AG09309 (cell line): ENCODE results near the gene KLHL18.
"Not testable (repeated sequence)": the region's sequence is repeated elsewhere in the genome, so short reads cannot be mapped to it uniquely, and the experiment has no call there.

Experiments
- DNase-seq: peaks from one replicate; pipeline ENCODE4 v3.0.0-alpha.2; 2010; ENCODE audit warnings: low read depth
- H3K4me3 ChIP-seq: 2 replicates; pipeline ENCODE4 v1.5.1; 2011; ENCODE audit warnings: mild to moderate bottlenecking, low read depth, low read length, moderate library complexity; ENCODE audit not compliant: control insufficient read depth
- CTCF ChIP-seq: IDR thresholded peaks from 2 replicates; pipeline ENCODE4 v1.5.1; 2011; ENCODE audit warnings: mild to moderate bottlenecking, low read depth, low read length, inconsistent platforms; ENCODE audit not compliant: insufficient read depth, control insufficient read depth; ENCODE audit errors: missing control alignments

Gene KLHL18

GRCh38 chr3:47356201-47356600 lies 73.5 kb downstream of the KLHL18 start:
- no peak for DNase-seq
- no peak overlapping the region for H3K4me3 ChIP-seq
- no peak for TF ChIP-seq CTCF

GRCh38 chr3:47359323-47359722 lies 76.6 kb downstream of the KLHL18 start:
- TF ChIP-seq CTCF: no peak
- H3K4me3 ChIP-seq: no peak overlapping the region
- no peak for DNase-seq

GRCh38 chr3:47360110-47360517 lies 77.4 kb downstream of the KLHL18 start:
- not testable (repeated sequence) for DNase-seq, H3K4me3 ChIP-seq

GRCh38 chr3:47362701-47363100 lies 80.0 kb downstream of the KLHL18 start:
- H3K4me3 ChIP-seq: no peak overlapping the region
- no peak for TF ChIP-seq CTCF
- no peak for DNase-seq

- peak; percentile 32 for DNase-seq
- no peak for TF ChIP-seq CTCF
- no peak overlapping the region for H3K4me3 ChIP-seq
Observed at GRCh38 chr3:47365213-47366153, 82.7 kb downstream of the KLHL18 start.

- H3K4me3 ChIP-seq: no peak overlapping the region
- TF ChIP-seq CTCF: no peak
- no peak for DNase-seq
Observed at GRCh38 chr3:47366833-47367232, 84.1 kb downstream of the KLHL18 start.

GRCh38 chr3:47367631-47368030 lies 84.9 kb downstream of the KLHL18 start:
- H3K4me3 ChIP-seq: no peak overlapping the region
- no peak for TF ChIP-seq CTCF
- no peak for DNase-seq

- not testable (repeated sequence) for H3K4me3 ChIP-seq, DNase-seq
Observed at GRCh38 chr3:47370020-47370419, 87.3 kb downstream of the KLHL18 start.
